Astrocyte of the cerebellum (primary cell): ENCODE measurements around the gene QRICH1.

Experiments used
- DNase-seq: peaks from one replicate; pipeline ENCODE4 v3.0.0-alpha.2; 2011; ENCODE audit warnings: low read depth
- H3K4me3 ChIP-seq: 2 replicates; pipeline ENCODE4 v1.5.1; 2011; ENCODE audit warnings: mild to moderate bottlenecking, low read depth, low read length, moderate library complexity
- in situ Hi-C: cut with HindIII; loops from 2 replicates; pipeline ENCODE4 v1.10.0; 2017; ENCODE audit warnings: low sequenced_read_pairs
- TF ChIP-seq, protein P1 (sequence below): IDR thresholded peaks from 2 replicates; pipeline ENCODE4 v1.5.1; 2012; ENCODE audit warnings: low read length, low read depth, moderate library complexity, mild to moderate bottlenecking; ENCODE audit errors: missing control alignments

The QRICH1 gene

DNA sequence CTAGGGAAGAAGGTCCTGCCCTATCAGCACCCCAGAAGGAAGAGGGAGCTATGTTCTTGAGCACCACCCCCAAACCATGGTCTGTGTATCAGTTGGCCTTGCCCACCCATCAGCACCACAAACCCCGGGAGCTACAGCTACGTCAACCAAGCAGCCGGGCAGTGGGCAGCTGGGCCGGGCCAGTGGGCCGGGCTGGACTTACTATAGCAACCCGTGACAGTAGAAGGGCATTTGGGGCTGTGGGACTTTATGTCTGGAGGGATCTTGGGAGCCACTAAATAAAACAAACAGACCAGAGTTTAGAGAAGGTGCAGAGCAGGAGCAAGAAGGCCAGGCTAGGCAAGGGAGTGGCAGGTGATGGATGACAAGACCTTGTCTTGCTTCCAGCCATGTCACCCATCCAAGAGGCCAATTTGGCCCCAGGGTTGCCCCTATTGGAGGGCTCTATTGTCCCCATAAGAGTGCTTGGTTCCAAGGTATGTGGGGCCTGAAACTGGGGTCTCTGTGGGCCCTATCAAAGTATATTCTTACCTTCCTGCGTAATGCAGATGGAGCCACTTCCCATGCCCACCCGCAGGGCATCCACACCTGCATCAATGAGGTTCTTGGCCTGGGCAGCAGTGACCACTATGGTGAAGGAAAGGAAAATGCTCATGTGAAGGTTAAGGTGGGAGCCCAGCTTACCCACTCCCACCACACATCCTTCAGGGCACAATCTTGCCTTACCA, 67.9 kb downstream of the QRICH1 start:
- in situ Hi-C loops = no loop called here
- TF ChIP-seq, protein P1, sequence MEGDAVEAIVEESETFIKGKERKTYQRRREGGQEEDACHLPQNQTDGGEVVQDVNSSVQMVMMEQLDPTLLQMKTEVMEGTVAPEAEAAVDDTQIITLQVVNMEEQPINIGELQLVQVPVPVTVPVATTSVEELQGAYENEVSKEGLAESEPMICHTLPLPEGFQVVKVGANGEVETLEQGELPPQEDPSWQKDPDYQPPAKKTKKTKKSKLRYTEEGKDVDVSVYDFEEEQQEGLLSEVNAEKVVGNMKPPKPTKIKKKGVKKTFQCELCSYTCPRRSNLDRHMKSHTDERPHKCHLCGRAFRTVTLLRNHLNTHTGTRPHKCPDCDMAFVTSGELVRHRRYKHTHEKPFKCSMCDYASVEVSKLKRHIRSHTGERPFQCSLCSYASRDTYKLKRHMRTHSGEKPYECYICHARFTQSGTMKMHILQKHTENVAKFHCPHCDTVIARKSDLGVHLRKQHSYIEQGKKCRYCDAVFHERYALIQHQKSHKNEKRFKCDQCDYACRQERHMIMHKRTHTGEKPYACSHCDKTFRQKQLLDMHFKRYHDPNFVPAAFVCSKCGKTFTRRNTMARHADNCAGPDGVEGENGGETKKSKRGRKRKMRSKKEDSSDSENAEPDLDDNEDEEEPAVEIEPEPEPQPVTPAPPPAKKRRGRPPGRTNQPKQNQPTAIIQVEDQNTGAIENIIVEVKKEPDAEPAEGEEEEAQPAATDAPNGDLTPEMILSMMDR = no peak
- H3K4me3 ChIP-seq = no peak overlapping the region
- DNase-seq = no peak

DNA sequence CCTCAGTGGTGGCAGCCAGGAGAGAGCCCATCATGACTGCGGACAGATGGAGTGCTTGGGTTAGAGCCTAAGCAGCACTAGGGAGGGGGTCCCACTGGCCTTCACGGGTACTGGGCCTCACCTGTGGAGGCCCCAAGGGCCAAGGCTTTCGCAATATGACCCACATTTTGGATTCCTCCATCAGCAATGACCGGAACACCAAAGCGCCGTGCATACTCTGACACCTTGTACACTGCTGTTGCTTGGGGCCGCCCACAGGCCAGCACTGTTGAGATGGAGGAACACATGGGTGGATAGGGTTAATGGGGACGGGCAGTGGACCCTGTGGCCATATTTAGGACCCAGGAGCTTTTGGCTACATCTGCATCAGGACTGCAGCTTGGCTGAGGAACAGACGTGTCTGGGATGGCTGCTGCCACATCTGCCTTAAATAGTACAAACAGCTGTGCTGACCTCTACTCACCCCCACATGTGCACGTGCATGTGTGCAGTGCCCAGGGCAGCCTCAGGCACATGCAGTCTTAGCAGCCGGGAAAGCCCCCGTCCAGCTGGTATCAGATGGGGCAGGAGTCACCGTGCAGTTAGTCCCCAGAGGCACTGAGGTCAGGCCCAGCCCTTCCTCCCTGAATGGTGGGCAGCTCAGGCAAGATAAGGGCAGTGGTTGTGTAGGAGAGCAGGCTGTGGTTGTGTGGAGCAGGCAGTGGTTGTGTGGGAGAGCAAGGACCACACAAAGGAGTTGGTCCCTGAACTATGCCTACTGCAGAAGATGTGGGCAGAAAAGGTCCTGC, 68.7 kb downstream of the QRICH1 start:
- in situ Hi-C loops = no loop called here
- DNase-seq = no peak
- TF ChIP-seq, protein P1 = no peak

DNA sequence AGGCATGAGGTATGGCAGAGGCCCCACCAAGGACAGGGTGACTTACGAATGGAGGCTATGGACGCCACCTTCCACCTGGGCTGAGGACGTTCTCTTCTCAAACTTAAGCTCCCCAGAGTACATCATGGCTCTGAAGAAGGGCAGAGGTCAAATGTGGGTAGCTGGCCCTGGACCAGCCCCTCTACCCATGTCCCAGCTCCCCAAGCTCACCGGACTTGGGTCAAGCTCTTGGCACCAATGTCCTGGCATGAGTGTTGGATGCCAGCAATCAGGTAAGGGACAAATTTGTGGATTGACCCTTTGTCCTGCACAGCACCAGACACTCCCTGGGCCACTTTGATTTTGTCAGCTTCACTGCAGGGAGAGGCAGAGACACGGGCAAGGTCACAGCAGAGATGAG, 69.4 kb downstream of the QRICH1 start:
- TF ChIP-seq, protein P1 = no peak
- DNase-seq = no peak
- no peak overlapping the region for H3K4me3 ChIP-seq
- in situ Hi-C loops = no loop called here

More for the DNA sequence above, 68.7 kb downstream of the QRICH1 start:
- H3K4me3 ChIP-seq = no peak overlapping the region

DNA sequence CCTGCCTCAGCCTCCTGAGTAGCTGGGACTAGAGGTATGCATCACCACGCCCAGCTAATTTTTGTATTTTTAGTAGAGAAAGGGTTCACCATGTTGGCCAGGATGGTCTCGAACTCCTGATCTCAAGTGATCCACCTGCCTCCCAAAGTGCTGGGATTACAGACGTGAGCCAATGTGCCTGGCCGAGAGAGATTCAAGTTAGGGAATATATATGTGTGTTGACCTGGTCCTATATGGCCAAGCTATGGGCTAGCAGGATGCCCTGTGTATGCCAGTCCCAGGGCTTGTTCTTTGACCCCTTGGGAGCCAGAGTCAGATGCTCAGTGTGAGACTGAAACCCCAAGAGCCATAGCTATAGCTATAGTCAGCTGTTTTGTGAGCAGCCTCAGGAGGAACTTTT, 70.1 kb downstream of the QRICH1 start:
- no peak for DNase-seq
- TF ChIP-seq, protein P1 = no peak
- in situ Hi-C loops = no loop called here
- no peak overlapping the region for H3K4me3 ChIP-seq

DNA sequence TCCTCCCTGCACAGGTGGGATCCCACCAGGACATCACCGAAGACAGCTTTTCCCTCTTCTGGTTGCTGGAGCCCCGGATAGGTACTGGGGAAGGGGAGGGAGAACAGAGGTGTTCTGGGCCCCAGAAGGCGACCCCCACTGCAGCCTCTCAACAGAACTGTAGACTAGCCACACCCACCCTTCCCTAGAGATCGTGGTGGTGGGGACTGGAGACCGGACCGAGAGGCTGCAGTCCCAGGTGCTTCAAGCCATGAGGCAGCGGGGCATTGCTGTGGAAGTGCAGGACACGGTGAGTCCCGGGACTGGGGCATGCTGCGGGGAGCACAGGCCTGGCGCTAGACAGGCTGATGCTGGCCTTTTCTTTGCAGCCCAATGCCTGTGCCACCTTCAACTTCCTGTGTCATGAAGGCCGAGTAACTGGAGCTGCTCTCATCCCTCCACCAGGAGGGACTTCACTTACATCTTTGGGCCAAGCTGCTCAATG, 71.1 kb downstream of the QRICH1 start:
- H3K4me3 ChIP-seq = peak overlapping the region; percentile 88
- DNase-seq = no peak
- TF ChIP-seq, protein P1 = no peak
- in situ Hi-C loops = no loop called here

DNA sequence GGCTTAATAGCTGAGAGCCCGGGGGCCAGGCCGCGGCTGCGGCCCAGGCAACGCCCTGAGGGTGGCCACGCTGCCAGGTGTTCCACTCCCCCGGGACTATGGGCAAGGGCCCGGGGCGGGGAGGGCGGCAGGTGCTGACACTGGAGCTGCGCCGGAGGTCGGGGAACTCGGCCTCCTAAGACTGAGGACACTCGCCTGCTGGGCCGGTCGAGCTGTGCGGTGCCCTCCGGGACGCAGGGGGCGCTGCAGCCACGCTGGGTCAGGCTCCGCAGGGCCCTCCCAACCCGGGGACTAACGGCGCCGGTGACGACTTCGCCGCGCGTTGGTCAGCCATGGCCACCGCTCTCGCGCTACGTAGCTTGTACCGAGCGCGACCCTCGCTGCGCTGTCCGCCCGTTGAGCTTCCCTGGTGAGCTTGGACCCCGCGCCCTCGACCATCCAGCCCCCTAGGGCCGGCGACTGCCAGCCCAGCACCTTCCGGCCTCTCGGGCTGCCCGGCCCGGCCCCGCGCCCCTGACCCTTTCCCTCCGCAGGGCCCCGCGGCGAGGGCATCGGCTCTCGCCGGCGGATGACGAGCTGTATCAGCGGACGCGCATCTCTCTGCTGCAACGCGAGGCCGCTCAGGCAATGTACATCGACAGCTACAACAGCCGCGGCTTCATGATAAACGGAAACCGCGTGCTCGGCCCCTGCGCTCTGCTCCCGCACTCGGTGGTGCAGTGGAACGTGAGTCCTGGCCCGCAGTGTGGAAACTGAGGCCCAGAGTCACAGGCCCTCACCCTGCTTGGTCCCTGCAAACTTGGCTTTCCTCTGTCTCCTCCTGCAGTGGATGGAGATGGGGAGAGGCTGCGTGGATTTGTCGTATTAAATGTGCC, 71.8 kb downstream of the QRICH1 start, which contains the start of gene NDUFAF3:
NDUFAF3 (plus strand) TSS at position 309 of the 875 bp plus-strand sequence; CDS start at position 333, 24 bp downstream.
- H3K4me3 ChIP-seq = peak within 1 kb of the TSS; percentile 88

More for the DNA sequence above, 71.8 kb downstream of the QRICH1 start, which contains the start of gene NDUFAF3:
- TF ChIP-seq, protein P1 = peak; percentile 87
- in situ Hi-C loops = no loop called here
- DNase-seq = peak; percentile 81
